Measurements from ENCODE around the gene NCKAP5.

GRCh38 chr2:133433455-133434451 is 134.5 kb downstream of the NCKAP5 start:
- TF ChIP-seq CTCF (IDR thresholded peaks at IDR 0.05; ENCODE audit: poor library complexity) (no peak), EZH2 (IDR thresholded peaks at IDR 0.05; ENCODE audit: borderline replicate concordance) (no peak)
